NCI-H226 (cell line): ENCODE results near the gene GRM1.
"Not testable (repeated sequence)": the region's sequence is repeated elsewhere in the genome, so short reads cannot be mapped to it uniquely, and the experiment has no call there.

ENCODE experiments used
- DNase-seq: peaks from one replicate; pipeline ENCODE4 v3.0.0-alpha.2; 2015

The GRM1 gene

GRCh38 chr6:146200176-146200575, 171.3 kb downstream of the GRM1 start:
- DNase-seq, result no peak

- DNase-seq, result no peak
These were observed 173.7 kb downstream of the GRM1 start for GRCh38 chr6:146202570-146202969.

- DNase-seq, result no peak
These were observed 181.1 kb downstream of the GRM1 start for GRCh38 chr6:146209942-146210341.

DNA sequence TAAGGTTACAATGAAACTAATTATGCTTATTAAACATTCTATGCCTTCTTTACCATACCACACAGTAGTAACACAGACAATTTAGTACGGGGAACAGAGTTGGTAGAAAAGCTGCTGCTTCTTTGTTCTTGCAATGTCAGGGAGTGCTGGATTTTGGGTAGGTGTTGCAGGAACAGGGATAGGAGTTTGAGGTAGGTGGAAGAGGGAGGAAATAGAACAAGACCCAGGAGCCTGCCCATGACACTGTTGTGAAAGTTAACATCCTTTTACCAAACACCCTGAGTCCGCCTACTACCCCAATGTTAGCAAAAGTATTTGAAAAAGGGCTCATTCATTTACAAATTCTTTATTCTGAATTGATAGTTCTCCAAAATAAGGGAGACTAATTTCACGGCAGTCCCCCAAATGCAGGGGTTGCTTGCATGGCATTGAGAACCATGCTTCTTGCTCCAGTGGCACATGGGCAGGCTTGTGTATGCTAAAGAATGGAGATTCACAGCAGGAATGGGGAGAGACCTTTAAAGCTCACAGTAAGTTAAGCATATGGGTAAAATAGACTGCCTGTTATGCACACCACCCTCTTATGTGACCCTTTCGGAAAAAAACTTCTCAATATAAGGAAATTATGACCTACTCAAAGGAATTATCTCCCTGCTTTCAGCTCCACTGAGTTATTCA, 181.7 kb downstream of the GRM1 start:
- no peak for DNase-seq

DNA sequence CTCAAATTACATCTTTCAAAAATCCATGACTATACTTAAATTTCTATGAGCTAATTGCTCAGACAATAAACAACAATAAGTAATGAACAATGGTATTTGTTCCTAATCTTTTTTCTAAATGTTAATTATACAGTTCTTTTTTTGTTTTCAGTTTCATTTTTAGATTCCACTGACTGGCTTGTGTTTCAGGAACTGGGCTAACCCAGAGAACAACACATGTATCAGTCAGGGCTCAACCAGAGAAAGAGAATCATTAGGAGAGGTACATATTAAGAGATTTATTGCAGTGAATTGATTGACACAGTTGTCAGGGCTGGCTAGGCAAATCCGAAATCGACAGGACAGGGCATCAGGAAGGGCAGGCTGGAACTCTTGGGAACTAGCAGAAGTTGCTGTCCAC, 182.8 kb downstream of the GRM1 start:
- DNase-seq, result no peak

GRCh38 chr6:146212781-146213180, 183.9 kb downstream of the GRM1 start:
- DNase-seq, result no peak

DNA sequence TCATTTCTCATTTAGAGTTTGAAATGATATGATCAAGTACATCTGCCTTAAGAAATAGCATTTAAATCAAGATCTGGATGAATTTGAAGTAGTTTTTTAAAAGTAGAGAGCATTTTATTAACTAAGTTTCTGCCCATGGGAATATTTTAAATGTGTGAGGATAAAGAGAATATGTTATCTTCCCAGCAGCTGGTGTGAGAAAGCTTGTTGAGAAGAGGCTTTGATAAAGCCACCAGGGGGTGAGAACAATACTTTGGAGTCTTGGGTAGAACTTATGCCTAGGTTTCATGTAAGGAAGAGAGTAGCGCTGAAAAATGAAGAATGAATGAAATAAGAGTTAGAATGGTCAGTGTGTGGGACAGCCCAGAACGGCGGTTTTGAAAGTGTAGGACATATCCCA, 190.2 kb downstream of the GRM1 start:
- DNase-seq, result no peak

- DNase-seq, result peak; percentile 73
These were observed 195.6 kb downstream of the GRM1 start for GRCh38 chr6:146224449-146224848.

DNA sequence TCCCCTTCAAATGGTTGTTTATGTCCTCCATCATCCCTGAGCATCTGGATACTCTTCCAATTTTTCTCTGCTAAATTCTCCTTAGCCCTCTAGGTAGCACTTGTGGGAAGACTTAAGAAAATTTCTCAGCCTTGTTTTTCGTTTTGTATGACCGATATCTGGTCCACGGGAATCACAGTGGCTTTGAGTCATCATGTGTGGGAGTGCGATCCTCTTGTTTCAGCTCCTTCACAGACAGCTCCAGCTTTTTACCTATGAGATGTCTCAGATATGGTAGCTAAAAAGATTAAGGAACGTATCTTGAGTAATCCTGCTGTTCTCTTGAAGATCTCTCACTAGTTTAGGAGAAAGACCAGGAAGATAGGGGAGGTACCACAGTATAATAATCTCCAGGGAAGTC, 196.1 kb downstream of the GRM1 start:
- DNase-seq, result peak; percentile 70

DNA sequence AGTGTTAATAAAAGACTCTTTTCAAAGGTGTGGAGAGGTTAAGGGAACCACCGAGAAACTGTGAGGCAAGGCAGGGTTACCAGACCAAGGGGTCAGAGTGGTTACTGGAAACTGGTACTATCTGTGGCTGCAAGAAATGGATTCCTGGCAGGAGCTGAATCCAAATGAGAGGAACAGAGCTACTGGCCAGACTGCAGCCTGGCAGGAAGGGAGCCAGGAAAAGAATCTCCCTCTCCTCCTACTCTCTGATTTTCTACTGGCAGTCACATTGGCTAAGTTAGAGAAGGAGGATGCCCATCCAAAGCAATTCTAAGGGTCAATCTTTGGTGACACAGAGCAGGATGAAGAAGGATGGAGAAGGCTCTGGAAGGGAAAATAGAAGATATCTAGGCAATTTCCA, 211.5 kb downstream of the GRM1 start:
- DNase-seq, result no peak

DNA sequence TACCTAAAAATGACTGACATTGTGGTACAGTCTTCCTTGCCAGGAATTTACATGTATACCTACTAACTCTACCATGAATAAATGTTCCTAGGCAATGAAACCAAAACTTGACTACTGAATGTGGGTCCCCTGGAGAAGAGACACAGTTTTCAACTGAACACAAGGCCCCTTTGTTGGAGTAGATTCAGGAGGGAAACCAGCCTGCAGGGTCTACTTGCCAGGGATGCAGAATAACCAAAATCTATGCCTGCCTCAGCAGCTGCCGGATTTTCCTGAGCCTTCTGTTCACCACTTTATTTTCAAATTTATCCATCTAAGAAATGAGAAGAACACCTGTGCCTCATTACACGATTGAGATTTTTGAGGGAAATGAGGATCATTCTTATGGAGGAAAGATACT, 211.9 kb downstream of the GRM1 start:
- DNase-seq, result no peak

DNA sequence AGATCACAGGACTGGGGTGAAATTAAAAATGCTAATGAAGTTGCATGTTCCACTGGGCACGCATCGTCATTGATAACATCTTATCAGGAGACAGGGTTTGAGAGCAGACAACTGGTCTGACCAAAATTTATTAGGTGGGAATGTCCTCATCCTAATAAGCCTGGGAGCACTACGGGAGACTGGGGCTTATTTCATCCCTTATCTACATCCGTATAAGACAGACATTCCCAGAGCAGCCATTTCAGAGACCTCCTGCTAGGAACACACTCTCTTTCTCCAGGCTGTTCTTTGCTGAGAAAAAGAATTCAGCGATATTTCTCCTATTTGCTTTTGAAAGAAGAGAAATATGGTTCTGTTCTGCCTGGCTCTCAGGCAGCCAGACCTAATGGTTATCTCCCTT, 214.8 kb downstream of the GRM1 start:
- DNase-seq, result not testable (repeated sequence)

- no peak for DNase-seq
These were observed 215.8 kb downstream of the GRM1 start for GRCh38 chr6:146244630-146245143.

DNA sequence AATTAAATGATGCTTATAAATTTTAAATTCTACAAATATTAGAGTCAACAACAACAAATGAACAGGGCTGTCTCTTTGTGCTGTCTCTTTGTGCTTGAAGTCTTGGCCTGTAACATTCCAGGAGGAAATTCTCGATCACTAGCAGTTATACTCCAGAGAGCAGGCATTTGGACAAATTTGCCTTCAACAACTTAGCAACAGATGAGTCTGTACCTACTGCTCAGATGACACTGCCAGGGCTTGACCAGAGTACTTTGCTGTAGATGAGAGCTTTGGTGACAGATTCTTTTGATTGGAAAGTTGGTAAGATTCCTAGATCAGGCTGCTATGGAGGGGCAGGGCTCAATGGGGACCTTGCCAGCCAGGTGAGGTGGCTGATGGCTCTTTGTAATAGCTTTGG, 217.2 kb downstream of the GRM1 start:
- DNase-seq, result no peak

GRCh38 chr6:146253691-146254090, 224.8 kb downstream of the GRM1 start:
- DNase-seq, result no peak

GRCh38 chr6:146258206-146258605, 229.3 kb downstream of the GRM1 start:
- no peak for DNase-seq

- no peak for DNase-seq
These were observed 232.0 kb downstream of the GRM1 start for GRCh38 chr6:146260886-146261285.

GRCh38 chr6:146265056-146265455, 236.2 kb downstream of the GRM1 start:
- no peak for DNase-seq

GRCh38 chr6:146267447-146267846, 238.6 kb downstream of the GRM1 start:
- DNase-seq, result no peak

DNA sequence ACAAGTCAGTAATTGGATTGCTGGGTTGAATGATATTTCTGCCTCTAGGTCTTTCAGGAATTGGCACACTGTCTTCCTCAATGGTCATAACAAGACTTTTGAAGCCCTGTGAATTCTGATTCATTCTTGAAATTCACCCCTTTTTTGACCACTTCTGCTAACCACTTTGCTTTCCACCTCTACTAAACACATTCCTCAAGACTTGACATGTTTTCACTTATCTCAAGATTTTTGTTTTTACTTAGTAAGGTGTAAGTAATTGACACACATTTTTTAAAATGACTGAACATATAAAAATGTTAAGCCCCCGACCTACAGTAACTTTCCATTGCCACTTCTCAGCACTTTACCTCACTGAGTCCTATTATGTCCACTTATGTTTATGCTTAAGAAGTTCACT, 239.1 kb downstream of the GRM1 start:
- peak; percentile 39 for DNase-seq

- DNase-seq, result no peak
These were observed 240.6 kb downstream of the GRM1 start for GRCh38 chr6:146269482-146269881.

DNA sequence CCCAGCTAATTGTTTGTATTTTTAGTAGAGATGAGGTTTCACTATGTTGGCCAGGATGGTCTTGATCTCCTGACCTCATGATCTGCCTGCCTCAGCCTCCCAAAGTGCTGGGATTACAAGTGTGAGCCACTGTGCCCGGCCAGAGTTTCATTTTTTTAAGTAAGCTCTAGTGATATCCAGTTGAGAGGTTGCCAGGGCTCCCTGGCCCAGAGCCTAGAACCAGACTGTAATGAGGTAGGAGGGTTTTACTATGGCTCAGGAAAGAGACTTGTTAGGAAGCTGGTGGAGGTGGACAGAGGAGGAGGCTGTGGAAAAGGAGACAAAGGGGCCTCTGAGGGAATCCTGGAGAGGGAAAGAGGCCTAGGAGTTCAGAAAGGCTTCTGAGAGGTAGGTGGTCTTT, 242.3 kb downstream of the GRM1 start:
- DNase-seq, result peak; percentile 77

DNA sequence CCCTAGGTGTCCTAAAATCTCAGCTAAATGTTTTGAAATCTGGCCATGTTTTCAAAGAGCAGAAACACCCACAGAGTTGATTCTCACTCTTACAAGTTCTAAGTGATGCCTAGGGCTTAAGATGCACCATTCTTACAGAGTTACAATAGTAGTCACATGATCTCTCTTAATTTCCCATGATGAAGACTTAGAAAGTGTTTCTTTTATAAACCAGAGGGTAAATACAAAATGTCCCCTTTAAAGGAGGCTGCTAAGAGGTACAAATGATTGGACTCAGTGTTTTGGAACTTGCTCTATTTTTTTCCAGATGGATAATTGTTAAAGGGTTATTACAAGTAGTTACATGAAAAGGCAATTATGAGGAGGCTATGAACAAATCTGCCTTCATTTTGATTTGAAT, 244.6 kb downstream of the GRM1 start:
- no peak for DNase-seq

DNA sequence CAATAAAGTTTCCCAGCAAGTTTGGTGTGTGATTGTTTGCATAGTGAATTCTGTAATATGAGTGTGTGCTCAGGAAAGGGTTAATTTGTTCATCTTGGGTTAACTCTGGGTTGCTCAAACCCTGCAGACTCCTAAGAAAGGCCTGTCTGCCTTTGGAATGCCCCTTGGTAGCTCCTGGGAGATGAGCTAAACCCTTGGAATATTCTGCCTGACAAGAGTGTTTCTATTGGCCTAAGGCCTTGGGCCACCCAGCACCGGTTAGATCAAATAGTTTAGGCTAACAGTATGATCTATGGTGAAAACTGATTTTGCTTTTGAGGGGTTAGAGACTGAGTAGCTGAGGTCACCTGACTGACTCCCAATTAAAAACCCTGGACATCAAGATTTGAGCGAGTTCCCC, 248.3 kb downstream of the GRM1 start:
- no peak for DNase-seq

- DNase-seq, result no peak
These were observed 252.9 kb downstream of the GRM1 start for GRCh38 chr6:146281651-146282362.
